ENCODE results near the gene SPRR2A. TPM values are rescaled to one million over a fixed set of nuclear protein-coding genes. Genes with fewer than 3 reads are reported as not detected.

The SPRR2A gene
- total and polyA plus RNA-seq, 2 of the 13 experiments (the other 11 are each of a cell fraction or from before 2014, with no cell fraction given) = not detected

DNA sequence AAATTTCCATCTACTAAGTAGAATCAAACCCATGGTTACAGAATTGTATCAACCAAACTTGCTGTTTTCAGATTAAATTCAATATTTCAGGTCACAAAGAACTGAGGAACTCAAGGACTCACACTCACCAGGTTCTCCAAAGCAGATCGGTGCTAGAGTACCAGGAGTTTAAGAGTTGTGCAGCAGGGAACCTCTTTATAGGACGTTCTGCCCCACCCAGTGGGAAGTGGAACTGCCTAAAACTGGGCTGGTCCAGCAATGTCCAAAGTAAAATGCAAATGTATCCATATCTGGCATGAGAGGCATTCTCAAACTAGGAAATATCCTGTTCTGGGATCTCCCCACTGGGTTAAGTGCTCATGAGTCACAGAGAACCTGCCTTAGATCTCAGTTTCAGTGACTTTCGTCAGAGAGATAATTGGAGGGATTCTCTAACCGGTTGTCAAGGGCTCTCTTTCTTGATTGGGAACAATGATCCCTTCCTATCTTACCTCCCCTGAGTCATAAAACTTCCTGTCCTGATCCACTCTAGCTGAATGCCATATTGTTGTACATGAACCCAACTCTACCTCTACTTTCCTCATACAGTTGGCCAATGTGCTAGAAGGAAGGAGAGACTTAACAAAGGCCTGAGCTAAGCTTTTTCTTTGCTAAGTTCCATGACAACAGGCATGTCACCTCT, 16.2 kb downstream of the SPRR2A start, which contains the start of gene SPRR2D:
Gene SPRR2D, minus strand, starts transcription at position 171 of the 682 bp plus-strand sequence. CDS start 774 bp downstream, outside the sequence.
- intact Hi-C loops (cut with micrococcal nuclease; ENCODE audit: unreplicated experiment) (no loop called here), in situ Hi-C loops (cut with HindIII; ENCODE audit: extremely low pct_ligation_motif_present, low pct_unique_long_range_greater_than_20kb) (no loop called here)
- TF ChIP-seq IRF9 (CRISPR knock-in tag; IDR thresholded peaks at IDR 0.05; ENCODE audit: borderline replicate concordance) = no peak
- no peak for TF ChIP-seq ZBTB46 (CRISPR knock-in tag; IDR thresholded peaks at IDR 0.05; ENCODE audit: borderline replicate concordance)
- TF ChIP-seq MXD1 (CRISPR knock-in tag; IDR thresholded peaks at IDR 0.05) = no peak
- TF ChIP-seq TCF7L2 (IDR thresholded peaks at IDR 0.05; ENCODE audit: low read depth, low read length) = no peak
- TF ChIP-seq TARDBP (CRISPR knock-in tag; IDR thresholded peaks at IDR 0.05) = no peak
- TF ChIP-seq, protein P1, sequence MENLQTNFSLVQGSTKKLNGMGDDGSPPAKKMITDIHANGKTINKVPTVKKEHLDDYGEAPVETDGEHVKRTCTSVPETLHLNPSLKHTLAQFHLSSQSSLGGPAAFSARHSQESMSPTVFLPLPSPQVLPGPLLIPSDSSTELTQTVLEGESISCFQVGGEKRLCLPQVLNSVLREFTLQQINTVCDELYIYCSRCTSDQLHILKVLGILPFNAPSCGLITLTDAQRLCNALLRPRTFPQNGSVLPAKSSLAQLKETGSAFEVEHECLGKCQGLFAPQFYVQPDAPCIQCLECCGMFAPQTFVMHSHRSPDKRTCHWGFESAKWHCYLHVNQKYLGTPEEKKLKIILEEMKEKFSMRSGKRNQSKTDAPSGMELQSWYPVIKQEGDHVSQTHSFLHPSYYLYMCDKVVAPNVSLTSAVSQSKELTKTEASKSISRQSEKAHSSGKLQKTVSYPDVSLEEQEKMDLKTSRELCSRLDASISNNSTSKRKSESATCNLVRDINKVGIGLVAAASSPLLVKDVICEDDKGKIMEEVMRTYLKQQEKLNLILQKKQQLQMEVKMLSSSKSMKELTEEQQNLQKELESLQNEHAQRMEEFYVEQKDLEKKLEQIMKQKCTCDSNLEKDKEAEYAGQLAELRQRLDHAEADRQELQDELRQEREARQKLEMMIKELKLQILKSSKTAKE (CRISPR knock-in tag; IDR thresholded peaks at IDR 0.05; ENCODE audit: borderline replicate concordance) = no peak
- TF ChIP-seq ZNF558 (CRISPR knock-in tag; IDR thresholded peaks at IDR 0.05; ENCODE audit: borderline replicate concordance) = no peak
- TF ChIP-seq HOXA7 (CRISPR knock-in tag; IDR thresholded peaks at IDR 0.05) = no peak
- TF ChIP-seq KLF6 (CRISPR knock-in tag; IDR thresholded peaks at IDR 0.05) = no peak
- no peak for TF ChIP-seq ZNF292 (CRISPR knock-in tag; IDR thresholded peaks at IDR 0.05; ENCODE audit: borderline replicate concordance, low read depth)
- no peak for TF ChIP-seq ZNF460 (CRISPR knock-in tag; IDR thresholded peaks at IDR 0.05; ENCODE audit: borderline replicate concordance)
- TF ChIP-seq, protein P2, sequence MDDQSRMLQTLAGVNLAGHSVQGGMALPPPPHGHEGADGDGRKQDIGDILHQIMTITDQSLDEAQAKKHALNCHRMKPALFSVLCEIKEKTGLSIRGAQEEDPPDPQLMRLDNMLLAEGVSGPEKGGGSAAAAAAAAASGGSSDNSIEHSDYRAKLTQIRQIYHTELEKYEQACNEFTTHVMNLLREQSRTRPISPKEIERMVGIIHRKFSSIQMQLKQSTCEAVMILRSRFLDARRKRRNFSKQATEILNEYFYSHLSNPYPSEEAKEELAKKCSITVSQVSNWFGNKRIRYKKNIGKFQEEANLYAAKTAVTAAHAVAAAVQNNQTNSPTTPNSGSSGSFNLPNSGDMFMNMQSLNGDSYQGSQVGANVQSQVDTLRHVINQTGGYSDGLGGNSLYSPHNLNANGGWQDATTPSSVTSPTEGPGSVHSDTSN (CRISPR knock-in tag; IDR thresholded peaks at IDR 0.05; ENCODE audit: borderline replicate concordance) = no peak
- TF ChIP-seq ZNF501 (CRISPR knock-in tag; IDR thresholded peaks at IDR 0.05) = no peak
- TF ChIP-seq SIX1 (CRISPR knock-in tag; IDR thresholded peaks at IDR 0.05; ENCODE audit: borderline replicate concordance) = no peak
- no peak for TF ChIP-seq ZNF547 (CRISPR knock-in tag; IDR thresholded peaks at IDR 0.05)
- no peak for TF ChIP-seq MXD3 (CRISPR knock-in tag; IDR thresholded peaks at IDR 0.05)
- Histone ChIP-seq H3K9me3 (ENCODE audit: low read length) (no peaks in the 10 kb centered on the region), H2AFZ (ENCODE audit: low read length) (no peak within 1 kb of the TSS), H3K4me3 (replicated peaks in 1 of 3; ENCODE audit: insufficient read depth in 1 of 3, low read depth in 2 of 3, low read length in 3 of 3) (no peak within 1 kb of the TSS), H3K36me3 (replicated peaks in 1 of 2; ENCODE audit: control insufficient read depth in 1 of 2, insufficient read depth in 2 of 2, low read length in 2 of 2) (no peaks in the 10 kb centered on the region), H3K79me2 (ENCODE audit: insufficient read depth, low read length) (no peaks in the 10 kb centered on the region), H3K9ac (ENCODE audit: insufficient read depth, low read depth, low read length) (no peak within 1 kb of the TSS), H4K20me1 (ENCODE audit: insufficient read depth, low read length) (no peaks in the 10 kb centered on the region), H3K4me2 (ENCODE audit: low read depth, low read length) (no peak within 1 kb of the TSS), H3K27me3 (ENCODE audit: control insufficient read depth in 1 of 2, insufficient read depth in 2 of 2, low read length in 2 of 2) (no peaks in the 10 kb centered on the region), H3K4me1 (ENCODE audit: insufficient read depth, low read length) (no peaks in the 10 kb centered on the region), H3K27ac (ENCODE audit: extremely low read length, insufficient read depth, low read length) (no peak within 1 kb of the TSS)
- ATAC-seq = no peak
- ChIA-PET POLR2A (no interaction called here), CTCF (ENCODE audit: low intra/inter-chr PET ratio, low total read pairs) (no interaction called here)
- FAIRE-seq = no peak
- BruUV-seq (replicated peaks) = no TSS peak
- DNase-seq (ENCODE audit: low spot score) = no peak
- 0% methylated on average over 4 of the region's 4 CpGs for whole genome bisulfite sequencing (ENCODE audit: low lambda C conversion rate)

All from HepG2 (cell line).